Naive thymus-derived CD4-positive, alpha-beta T cell (primary cell): ENCODE data around the gene SYNDIG1. TPM values are rescaled to one million over a fixed set of nuclear protein-coding genes. Genes with fewer than 3 reads are reported as not detected.
"Not testable (repeated sequence)": the region's sequence is repeated elsewhere in the genome, so short reads cannot be mapped to it uniquely, and the experiment has no call there.

Experiments
- ATAC-seq: fragments of 150-1000 bp; cut with Tn5 transposase; 2 replicates; pipeline ENCODE4 v1.10.0; 2021; ENCODE audit warnings: mild to moderate bottlenecking, moderate library complexity
- CTCF ChIA-PET: fragments of 350-600 bp; sonication (Branson Sonifier 250); formaldehyde crosslinking; loops from one replicate; lab custom pipeline; 2021; ENCODE audit warnings: antibody characterized with exemption; lab: Charles Lee
- POLR2A ChIA-PET: fragments of 350-600 bp; sonication (Branson Sonifier 250); formaldehyde crosslinking; loops from one replicate; lab custom pipeline; 2021; ENCODE audit warnings: antibody characterized with exemption, inconsistent platforms; lab: Charles Lee
- DNase-seq, 9 donors: peaks; one replicate each; pipeline versions ENCODE4 v3.0.0 to v3.0.0-alpha.2; 2020 to 2022; ENCODE audit warnings: mixed read lengths in 1 of 9
- H3K27ac ChIP-seq: one replicate; pipeline ENCODE4 v1.7.0; 2013; ENCODE audit warnings: mild to moderate bottlenecking, low read depth, low read length, moderate library complexity
- H3K27me3 ChIP-seq, 2 donors: one replicate each; pipeline ENCODE4 v1.7.0; 2013; ENCODE audit warnings: low read length in 2 of 2, mild to moderate bottlenecking in 2 of 2, moderate library complexity in 2 of 2; ENCODE audit not compliant: control insufficient read depth in 2 of 2, insufficient read depth in 2 of 2
- H3K36me3 ChIP-seq, 3 experiments: 1 replicate in 2 of 3; 2 replicates in 1 of 3; pipeline ENCODE4 v1.7.0; 2013; ENCODE audit warnings: low read length in 3 of 3, mild to moderate bottlenecking in 3 of 3, moderate library complexity in 1 of 3; ENCODE audit not compliant: insufficient read depth in 3 of 3, control insufficient read depth in 2 of 3
- H3K4me1 ChIP-seq, 2 donors: one replicate each; pipeline ENCODE4 v1.7.0; 2013; ENCODE audit warnings: low read length in 2 of 2, mild to moderate bottlenecking in 2 of 2, moderate library complexity in 1 of 2; ENCODE audit not compliant: control insufficient read depth in 2 of 2, insufficient read depth in 2 of 2
- H3K4me3 ChIP-seq: 2 replicates; pipeline ENCODE4 v1.7.0; 2013; ENCODE audit warnings: mild to moderate bottlenecking, low read length
- H3K9me3 ChIP-seq, 3 experiments: 1 replicate in 2 of 3; 2 replicates in 1 of 3; pipeline ENCODE4 v1.7.0; 2013; ENCODE audit warnings: low read length in 3 of 3; ENCODE audit not compliant: control insufficient read depth in 2 of 3
- H3K27ac Mint-ChIP-seq, 9 donors: one replicate each; pipeline ENCODE4 v1.8.0; 2020 to 2022; ENCODE audit warnings: mixed read lengths in 9 of 9, mild to moderate bottlenecking in 8 of 9, moderate library complexity in 5 of 9, inconsistent platforms in 2 of 9
- H3K27me3 Mint-ChIP-seq, 5 donors: one replicate each; pipeline ENCODE4 v1.8.0; 2021 to 2022; ENCODE audit warnings: mixed read lengths in 5 of 5, mild to moderate bottlenecking in 1 of 5
- H3K36me3 Mint-ChIP-seq, 5 donors: one replicate each; pipeline ENCODE4 v1.8.0; 2020 to 2022; ENCODE audit warnings: mixed read lengths in 5 of 5, mild to moderate bottlenecking in 3 of 5, inconsistent platforms in 1 of 5
- H3K4me1 Mint-ChIP-seq, 7 donors: one replicate each; pipeline ENCODE4 v1.8.0; 2020 to 2022; ENCODE audit warnings: mixed read lengths in 7 of 7, mild to moderate bottlenecking in 3 of 7, inconsistent platforms in 1 of 7
- H3K4me3 Mint-ChIP-seq, 10 donors: one replicate each; pipeline ENCODE4 v1.8.0; 2020 to 2022; ENCODE audit warnings: mild to moderate bottlenecking in 10 of 10, mixed read lengths in 10 of 10, moderate library complexity in 6 of 10, inconsistent platforms in 2 of 10
- H3K9me3 Mint-ChIP-seq, 11 donors: one replicate each; pipeline ENCODE4 v1.8.0; 2020 to 2022; ENCODE audit warnings: mixed read lengths in 11 of 11, mild to moderate bottlenecking in 4 of 11, inconsistent platforms in 1 of 11, moderate library complexity in 1 of 11
- intact Hi-C, 2 donors: fragments of 100-400 bp; cut with micrococcal nuclease; formaldehyde crosslinking; loops; one replicate each; pipeline ENCODE4 v1.15.1; 2023
- polyA plus RNA-seq, 2 donors: library from polyadenylated mRNA; unstranded; fragments of 300-500 nt; fragmentation: Illumina TruSeq; gene quantifications; one replicate each; pipeline ENCODE4 v1.2.3, GENCODE V29; 2021
- total RNA-seq, 6 experiments: library from RNA in 5 of 6; stranded (reverse) in 5 of 6; gene quantifications; 1 replicate in 5 of 6; 2 replicates in 1 of 6; pipeline ENCODE4 v1.2.3 and lab custom pipeline; 2021 to 2026

SYNDIG1 gene
- total and polyA plus RNA-seq, 7 experiments from 2014 or later: not detected

DNA sequence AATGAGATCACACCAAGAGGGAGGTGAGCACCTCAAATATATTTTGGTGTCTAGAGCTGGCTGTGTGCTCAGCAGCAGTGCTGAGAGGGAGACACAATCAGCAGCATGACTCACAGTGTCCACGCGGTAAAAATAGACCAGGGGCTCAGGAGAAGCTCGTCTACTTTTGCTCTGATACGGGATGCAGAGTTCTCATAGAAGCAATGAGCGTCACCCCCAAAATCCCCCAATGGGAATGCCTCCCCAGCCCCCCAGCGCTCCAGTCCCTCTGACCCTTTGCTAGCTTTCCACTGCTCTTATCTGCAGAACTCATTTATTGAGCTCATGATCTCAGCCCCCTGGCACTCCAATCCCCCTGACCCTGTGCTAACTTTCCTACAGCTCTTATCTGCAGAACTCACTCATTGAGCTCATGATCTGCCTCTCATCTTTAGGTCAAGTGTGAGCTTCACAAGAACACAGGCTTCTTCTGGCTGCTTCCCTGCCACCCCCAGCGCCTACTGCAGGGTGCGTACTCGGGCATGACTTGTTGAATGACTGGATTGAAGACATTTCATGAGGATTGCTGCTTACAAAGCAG lies 34.0 kb downstream of the SYNDIG1 start:
- Mint-ChIP-seq H3K4me3 (no peak overlapping the region), H3K27me3 (peaks cover 0 to 21% (median 8%) of the 10 kb centered on the region in 5 donors), H3K36me3 (no peaks in the 10 kb centered on the region), H3K27ac (no peak overlapping the region), H3K9me3 (peaks cover 0 to 2% (median 0%) of the 10 kb centered on the region in 11 donors), H3K4me1 (no peaks in the 10 kb centered on the region)
- DNase-seq (no peak), ATAC-seq (no peak)
- CTCF ChIA-PET: interaction anchor here (1.2 kb wide), 1 partner anchor 414 kb away, joined by 3 read pairs; no protein-coding TSS in a partner anchor
- intact Hi-C loops: no loop called here
- POLR2A ChIA-PET: no interaction called here
- no peaks in the 10 kb centered on the region for H3K36me3 ChIP-seq
- no peaks in the 10 kb centered on the region for H3K9me3 ChIP-seq
- no peaks in the 10 kb centered on the region for H3K4me1 ChIP-seq
- no peak overlapping the region for H3K27ac ChIP-seq
- H3K27me3 ChIP-seq: no peaks in the 10 kb centered on the region
- no peak overlapping the region for H3K4me3 ChIP-seq

DNA sequence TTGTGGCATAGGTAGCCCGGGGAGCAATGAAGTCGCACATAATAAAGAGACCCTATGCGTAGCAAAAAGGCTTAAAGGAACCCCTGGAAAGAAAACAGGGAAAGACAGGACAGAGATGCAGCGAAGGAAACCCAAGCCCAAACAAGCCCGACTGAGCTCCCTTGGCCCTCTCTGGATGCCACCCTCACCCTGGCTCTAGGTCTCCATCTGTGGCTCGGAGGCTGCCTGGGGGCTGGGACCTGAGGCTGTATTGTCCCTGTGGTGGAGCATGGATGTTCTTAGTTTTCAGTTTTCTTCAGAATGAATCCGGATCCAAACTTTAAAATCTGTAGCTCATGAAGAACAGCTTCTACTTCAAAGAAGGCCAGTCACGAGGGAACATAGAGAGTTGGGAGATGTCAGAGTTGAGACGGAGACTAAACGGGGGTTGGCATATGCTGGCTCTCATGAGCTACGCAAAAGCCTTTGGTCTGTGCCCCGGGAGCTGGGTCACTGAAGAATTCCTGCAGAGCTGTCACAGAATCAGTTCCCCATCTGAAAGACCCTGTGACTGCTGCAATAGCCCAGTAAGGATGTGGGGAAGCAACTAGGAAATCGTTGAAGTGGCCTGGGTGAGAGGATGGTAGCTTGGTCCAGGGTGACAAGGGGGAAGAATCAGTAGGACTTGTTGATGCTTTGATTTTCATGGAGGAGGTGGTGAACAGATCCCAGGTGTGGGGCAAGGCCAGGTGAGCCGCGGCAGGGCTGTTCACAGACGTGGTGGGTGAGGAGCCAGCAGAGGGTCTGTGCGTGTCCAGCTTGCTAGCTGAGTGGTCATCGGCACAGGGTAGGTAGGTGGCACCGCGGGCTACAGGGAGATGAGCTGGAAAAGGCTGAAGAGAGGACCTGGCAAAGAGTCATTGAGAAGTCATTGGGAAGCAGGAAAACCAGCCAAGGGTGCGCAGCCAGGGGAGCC lies 35.2 kb downstream of the SYNDIG1 start:
- intact Hi-C loops: no loop called here
- H3K27me3 ChIP-seq: no peaks in the 10 kb centered on the region
- Mint-ChIP-seq H3K4me1 (no peaks in the 10 kb centered on the region), H3K36me3 (no peaks in the 10 kb centered on the region), H3K27me3 (peaks cover 0 to 24% (median 8%) of the 10 kb centered on the region in 5 donors), H3K27ac (no peak overlapping the region), H3K9me3 (peaks cover 0 to 2% (median 0%) of the 10 kb centered on the region in 11 donors), H3K4me3 (no peak overlapping the region)
- no peak for ATAC-seq
- H3K36me3 ChIP-seq: no peaks in the 10 kb centered on the region
- ChIA-PET POLR2A (no interaction called here), CTCF (no interaction called here)
- H3K9me3 ChIP-seq: no peaks in the 10 kb centered on the region
- H3K27ac ChIP-seq: no peak overlapping the region
- no peak overlapping the region for H3K4me3 ChIP-seq
- no peaks in the 10 kb centered on the region for H3K4me1 ChIP-seq
- no peak for DNase-seq

DNA sequence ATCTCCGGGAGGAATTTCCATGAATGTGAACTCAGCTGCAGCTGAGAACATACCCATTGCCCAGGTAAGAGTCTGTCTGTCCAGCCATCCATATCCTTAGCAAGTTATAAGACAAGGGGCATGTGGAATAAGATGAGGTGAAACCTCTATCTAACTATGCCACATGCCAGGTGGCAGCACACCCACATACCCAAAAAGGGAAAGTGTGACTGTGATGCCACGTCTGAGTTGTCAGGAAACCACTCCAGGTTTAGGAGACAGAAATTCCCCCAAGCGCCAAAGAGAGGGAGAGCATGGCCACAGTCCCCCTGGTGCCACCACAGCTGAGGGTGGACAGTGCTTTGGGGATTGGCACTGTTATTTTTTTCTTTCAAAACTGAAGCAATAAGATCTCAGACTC lies 36.7 kb downstream of the SYNDIG1 start:
- H3K4me1 ChIP-seq: no peaks in the 10 kb centered on the region
- Mint-ChIP-seq H3K36me3 (no peaks in the 10 kb centered on the region), H3K4me1 (no peaks in the 10 kb centered on the region), H3K4me3 (peak overlapping the region in 1 of 10 donors; percentile 49), H3K27me3 (peaks cover 0 to 24% (median 8%) of the 10 kb centered on the region in 5 donors), H3K27ac (no peak overlapping the region), H3K9me3 (peaks cover 0 to 2% (median 0%) of the 10 kb centered on the region in 11 donors)
- no peak overlapping the region for H3K27ac ChIP-seq
- ATAC-seq (no peak), DNase-seq (no peak)
- H3K9me3 ChIP-seq: no peaks in the 10 kb centered on the region
- intact Hi-C loops: no loop called here
- POLR2A ChIA-PET: no interaction called here
- CTCF ChIA-PET: no interaction called here
- H3K4me3 ChIP-seq: no peak overlapping the region
- no peaks in the 10 kb centered on the region for H3K27me3 ChIP-seq
- no peaks in the 10 kb centered on the region for H3K36me3 ChIP-seq

DNA sequence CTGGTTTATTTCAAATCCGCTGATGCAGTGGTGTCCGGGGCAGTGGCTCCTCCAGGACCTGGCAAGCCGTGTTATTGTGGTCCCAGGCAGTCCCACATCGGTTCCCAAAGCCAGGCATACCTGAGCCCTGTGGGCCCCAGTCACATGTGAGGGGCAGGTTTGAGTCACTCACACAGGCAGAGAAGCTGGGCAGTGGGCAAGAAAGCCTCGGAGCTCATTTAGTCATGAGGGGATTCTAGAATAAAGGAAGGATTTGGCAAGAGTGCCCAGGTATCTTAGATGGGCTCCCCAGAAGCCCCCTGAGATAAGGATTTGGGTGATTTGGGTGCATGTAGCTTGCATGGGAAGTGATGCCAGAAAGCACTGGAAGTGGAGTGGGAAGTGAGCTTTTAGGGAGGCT lies 37.3 kb downstream of the SYNDIG1 start:
- Mint-ChIP-seq H3K27me3 (peaks cover 0 to 24% (median 11%) of the 10 kb centered on the region in 5 donors), H3K4me3 (no peak overlapping the region), H3K4me1 (peaks cover 0 to 4% (median 0%) of the 10 kb centered on the region in 7 donors), H3K27ac (no peak overlapping the region), H3K36me3 (peaks cover 0 to 3% (median 0%) of the 10 kb centered on the region in 5 donors), H3K9me3 (peaks cover 0 to 2% (median 0%) of the 10 kb centered on the region in 11 donors)
- intact Hi-C loops: no loop called here
- CTCF ChIA-PET: no interaction called here
- ATAC-seq (no peak), DNase-seq (no peak)
- Histone ChIP-seq H3K4me1 (no peaks in the 10 kb centered on the region), H3K27me3 (no peaks in the 10 kb centered on the region), H3K36me3 (no peaks in the 10 kb centered on the region), H3K4me3 (no peak overlapping the region), H3K27ac (no peak overlapping the region), H3K9me3 (no peaks in the 10 kb centered on the region)
- POLR2A ChIA-PET: no interaction called here

DNA sequence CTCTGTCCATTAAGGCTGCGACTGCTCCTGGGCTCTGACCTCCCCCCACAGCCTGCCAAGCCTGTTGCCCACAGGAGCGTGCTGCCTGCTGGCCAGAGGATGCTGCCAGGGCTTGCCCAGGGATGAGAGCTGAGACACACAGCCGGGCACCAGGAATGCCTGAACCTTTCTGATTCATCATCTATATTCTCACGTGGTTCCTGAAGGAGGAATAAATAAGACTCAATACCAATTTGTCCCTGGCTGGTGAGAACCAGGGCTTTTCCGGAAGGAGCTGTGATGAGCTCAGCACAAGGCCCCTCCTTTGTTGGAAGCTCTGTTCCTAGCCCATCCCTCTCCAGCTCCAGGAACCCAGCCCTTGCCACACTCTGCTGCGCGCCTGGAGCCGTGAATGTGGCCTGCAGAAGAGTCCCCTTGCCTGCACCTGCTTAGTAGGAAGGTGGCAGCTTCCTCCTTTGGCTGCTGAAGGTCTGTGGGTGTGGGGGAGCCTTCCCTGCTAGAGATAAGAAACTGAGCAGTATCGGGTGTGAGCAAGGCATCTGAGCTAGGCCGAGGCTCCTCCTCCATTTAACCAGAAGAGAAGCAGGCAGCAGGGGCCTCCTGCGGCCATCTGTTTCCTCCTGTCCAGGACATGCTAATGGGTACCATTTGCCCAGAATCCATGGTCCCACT lies 37.9 kb downstream of the SYNDIG1 start:
- Mint-ChIP-seq H3K27ac (no peak overlapping the region), H3K27me3 (peaks cover 0 to 24% (median 12%) of the 10 kb centered on the region in 5 donors), H3K36me3 (peaks cover 0 to 4% (median 0%) of the 10 kb centered on the region in 5 donors), H3K4me3 (no peak overlapping the region), H3K4me1 (peaks cover 0 to 8% (median 0%) of the 10 kb centered on the region in 7 donors), H3K9me3 (peaks cover 0 to 2% (median 0%) of the 10 kb centered on the region in 11 donors)
- Histone ChIP-seq H3K4me1 (no peaks in the 10 kb centered on the region), H3K4me3 (no peak overlapping the region), H3K27ac (no peak overlapping the region), H3K36me3 (no peaks in the 10 kb centered on the region), H3K9me3 (no peaks in the 10 kb centered on the region), H3K27me3 (no peaks in the 10 kb centered on the region)
- ChIA-PET CTCF (no interaction called here), POLR2A (no interaction called here)
- ATAC-seq (no peak), DNase-seq (no peak)
- intact Hi-C loops: no loop called here

DNA sequence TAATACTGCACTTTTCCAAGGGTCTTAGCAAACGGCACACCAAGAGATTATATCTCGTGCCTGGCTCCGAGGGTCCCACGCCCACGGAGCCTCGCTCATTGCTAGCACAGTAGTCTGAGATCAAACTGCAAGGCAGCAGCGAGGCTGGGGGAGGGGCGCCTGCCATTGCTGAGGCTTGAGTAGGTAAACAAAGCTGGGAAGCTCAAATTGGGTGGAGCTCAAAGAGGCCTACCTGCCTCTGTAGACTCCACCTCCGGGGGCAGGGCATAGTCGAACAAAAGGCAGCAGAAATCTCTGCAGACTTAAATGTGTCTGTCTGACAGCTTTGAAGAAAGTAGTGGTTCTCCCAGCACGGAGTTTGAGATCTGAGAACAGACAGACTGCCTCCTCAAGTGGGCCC lies 43.0 kb downstream of the SYNDIG1 start:
- H3K9me3 Mint-ChIP-seq, H3K4me1 ChIP-seq, H3K4me1 Mint-ChIP-seq, H3K36me3 Mint-ChIP-seq, ATAC-seq, H3K36me3 ChIP-seq, H3K27me3 ChIP-seq, POLR2A ChIA-PET, H3K27ac ChIP-seq, H3K9me3 ChIP-seq, CTCF ChIA-PET, intact Hi-C loops, H3K4me3 ChIP-seq: not testable (repeated sequence)
- peaks cover 0 to 12% (median 9%) of the 10 kb centered on the region in 5 donors for H3K27me3 Mint-ChIP-seq
- H3K4me3 Mint-ChIP-seq: peak overlapping the region in 4 of 10 donors; percentile 34 to 64 (median 40)
- peak overlapping the region in 1 of 9 donors; percentile 28 for H3K27ac Mint-ChIP-seq
- DNase-seq: peak in 4 of 9 donors; percentile 19 to 37 (median 21)
